ENCODE measurements around the gene FBXW11.
"Not testable (repeated sequence)": the region's sequence is repeated elsewhere in the genome, so short reads cannot be mapped to it uniquely, and the experiment has no call there.

Gene FBXW11

DNA sequence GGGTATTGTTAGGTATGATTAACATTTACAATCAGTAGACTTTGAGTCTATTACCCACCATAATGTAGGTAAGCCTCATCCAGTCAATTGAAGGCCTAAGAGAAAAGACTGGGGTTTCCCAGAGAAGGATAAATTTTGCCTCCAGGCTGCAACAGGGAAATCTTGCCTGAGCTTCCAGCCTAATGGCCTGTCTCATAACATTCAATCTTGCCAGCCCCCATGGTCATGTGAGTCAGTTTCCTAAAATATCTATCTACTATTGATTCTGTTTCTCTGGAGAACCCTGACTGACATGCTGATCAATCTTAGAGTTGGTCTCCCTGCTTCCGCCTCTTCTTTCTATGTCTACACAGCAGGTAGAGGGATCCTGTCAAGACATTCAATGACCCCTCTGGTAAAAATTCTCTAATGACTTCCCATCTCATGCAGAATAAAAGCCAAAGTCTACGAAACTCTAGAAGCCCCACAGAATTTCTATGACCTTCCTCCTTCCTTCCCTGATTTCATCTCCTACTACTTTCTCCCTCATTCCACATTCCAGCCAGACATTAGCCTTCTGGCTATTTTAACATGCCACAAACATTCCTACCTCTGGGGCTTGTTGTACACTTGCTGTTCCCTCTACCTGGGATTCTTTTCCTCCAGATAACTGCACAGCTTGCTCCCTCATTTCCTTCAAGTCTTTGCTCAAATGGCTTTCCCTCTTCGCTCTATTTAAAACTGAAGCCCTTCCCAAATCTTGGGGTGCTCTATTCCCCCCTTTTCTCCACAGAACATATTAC is 60.2 kb downstream of the FBXW11 start:
- no peak for DNase-seq

DNA sequence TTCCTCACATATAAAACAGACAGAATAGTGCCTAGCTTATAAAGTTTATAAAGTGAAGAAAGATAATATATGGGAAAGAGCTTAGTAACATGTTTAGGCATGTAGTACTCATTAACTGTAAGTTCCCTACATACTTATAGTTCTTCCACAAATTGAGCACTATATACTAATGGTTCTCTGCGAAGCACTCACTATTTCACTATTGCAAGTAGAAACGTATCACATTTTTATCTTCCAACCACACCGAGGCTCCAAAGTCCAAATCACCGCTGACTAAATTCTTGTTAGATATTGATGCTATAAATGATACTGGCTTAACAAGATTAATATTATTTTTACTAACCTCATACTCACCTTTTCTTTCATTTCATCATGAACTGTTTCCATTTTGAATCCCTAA is 61.0 kb downstream of the FBXW11 start:
- no peak for DNase-seq

DNA sequence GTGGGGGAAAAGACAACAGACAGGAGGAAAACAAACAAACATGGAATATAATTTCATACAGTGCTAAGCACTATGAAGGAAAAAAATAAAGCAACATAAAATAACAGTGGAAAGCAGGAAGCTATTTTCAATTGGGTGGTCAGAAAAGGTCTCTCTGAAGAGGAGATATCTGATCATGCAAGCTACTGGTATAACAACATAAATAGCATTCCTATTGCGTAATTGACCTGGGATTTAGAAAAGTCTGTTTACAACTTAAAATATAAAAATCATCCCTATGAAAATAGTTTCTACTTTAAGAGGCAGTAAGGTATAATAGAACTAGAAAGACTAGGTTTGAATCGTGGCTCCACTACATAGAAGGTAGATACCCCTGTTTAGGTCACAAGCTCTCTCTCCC is 61.4 kb downstream of the FBXW11 start:
- DNase-seq: no peak

DNA sequence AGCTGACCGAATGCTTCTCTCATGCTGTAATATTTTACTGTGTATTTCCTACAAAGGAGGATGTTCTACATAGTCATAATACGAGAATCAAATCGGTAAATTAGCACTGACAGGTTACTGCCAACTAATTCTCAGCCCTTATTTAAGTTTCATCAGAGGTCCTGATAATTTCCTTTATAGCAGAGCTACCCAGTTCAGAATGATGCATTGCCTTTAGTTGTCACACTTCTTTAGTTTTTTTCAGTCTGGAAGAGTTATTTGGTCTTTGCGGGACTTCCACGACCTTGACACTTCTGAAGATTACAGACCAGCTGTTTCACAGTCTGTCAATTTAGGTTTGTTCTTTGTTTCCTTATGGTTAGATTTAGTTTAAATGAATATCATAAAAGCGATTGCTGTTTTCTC is 64.3 kb downstream of the FBXW11 start:
- DNase-seq: not testable (repeated sequence)

DNA sequence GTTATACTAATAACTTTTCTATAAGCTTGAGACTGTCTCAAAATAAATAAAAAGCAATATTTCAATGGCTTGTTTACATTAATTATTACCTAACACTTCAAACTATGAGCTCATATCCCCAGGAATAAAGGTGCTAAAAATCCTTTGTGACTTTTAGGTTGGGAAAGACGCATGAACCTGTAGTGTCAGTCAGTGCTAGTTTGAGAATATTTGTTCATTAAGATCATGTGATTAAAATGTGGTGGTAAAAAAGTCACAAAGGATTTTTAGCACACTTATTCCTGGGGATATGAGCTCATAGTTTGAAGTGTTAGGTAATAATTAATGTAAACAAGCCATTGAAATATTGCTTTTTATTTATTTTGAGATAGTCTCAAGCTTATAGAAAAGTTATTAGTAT is 64.8 kb downstream of the FBXW11 start:
- not testable (repeated sequence) for DNase-seq

DNA sequence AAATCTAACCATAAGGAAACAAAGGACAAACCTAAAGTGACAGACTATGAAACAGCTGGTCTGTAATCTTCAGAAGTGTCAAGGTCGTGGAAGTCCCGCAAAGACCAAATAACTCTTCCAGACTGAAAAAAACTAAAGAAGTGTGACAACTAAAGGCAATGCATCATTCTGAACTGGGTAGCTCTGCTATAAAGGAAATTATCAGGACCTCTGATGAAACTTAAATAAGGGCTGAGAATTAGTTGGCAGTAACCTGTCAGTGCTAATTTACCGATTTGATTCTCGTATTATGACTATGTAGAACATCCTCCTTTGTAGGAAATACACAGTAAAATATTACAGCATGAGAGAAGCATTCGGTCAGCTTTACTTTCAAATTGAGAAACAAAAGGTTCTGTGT is 65.2 kb downstream of the FBXW11 start:
- not testable (repeated sequence) for DNase-seq

DNA sequence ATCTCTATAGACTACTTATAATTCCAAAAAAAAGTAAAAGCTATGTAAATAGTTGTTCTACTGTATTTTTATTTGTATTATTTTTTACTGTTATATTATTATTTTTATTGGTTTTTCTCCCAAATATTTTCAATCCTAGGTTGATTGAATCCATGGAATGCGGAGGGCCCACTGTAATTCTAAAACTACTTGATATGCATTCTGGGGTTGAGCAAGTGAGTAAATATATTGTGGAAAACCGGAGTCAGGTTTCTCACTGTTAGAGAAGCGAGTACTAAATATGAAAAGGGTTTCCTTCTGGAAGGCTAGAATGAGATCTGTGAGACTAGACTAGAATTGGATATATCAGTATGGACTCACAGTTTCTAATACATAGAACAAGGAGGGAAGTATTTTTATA is 66.5 kb downstream of the FBXW11 start:
- DNase-seq: no peak

DNA sequence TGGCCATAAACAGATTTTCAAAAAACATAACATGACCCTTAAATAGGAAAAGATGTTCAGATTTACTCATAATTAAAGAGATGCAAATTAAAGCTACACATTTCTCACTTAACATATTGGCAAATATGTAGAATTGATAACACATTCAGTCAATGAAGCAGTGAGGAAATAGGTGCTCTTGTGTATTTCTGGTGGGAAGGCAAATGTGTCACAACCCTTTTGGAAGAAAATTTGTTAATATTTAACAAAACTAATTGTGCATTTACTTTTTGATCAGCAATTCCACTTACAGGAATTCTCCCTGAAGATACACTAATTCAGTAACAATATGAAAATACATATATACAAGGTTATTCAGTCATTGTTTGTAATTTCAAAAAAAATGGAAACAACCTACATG is 68.1 kb downstream of the FBXW11 start:
- no peak for DNase-seq

DNA sequence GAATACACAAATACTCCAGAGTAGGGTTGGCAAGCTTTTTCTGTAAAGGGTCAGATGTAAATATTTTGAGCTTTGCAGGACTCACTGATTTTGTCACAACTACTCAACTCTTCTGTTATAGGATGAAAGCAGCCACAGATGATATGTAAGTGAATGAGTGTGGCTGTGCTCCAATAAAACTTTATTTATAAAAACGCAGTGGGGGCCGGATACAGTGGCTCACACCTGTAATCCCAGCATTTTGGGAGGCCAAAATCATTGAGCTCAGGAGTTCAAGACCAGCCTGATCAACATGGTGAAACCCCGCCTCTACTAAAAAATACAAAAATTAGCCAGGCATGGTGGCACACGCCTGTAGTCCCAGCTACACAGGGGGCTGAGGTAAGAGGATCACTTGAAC is 69.1 kb downstream of the FBXW11 start:
- no peak for DNase-seq

DNA sequence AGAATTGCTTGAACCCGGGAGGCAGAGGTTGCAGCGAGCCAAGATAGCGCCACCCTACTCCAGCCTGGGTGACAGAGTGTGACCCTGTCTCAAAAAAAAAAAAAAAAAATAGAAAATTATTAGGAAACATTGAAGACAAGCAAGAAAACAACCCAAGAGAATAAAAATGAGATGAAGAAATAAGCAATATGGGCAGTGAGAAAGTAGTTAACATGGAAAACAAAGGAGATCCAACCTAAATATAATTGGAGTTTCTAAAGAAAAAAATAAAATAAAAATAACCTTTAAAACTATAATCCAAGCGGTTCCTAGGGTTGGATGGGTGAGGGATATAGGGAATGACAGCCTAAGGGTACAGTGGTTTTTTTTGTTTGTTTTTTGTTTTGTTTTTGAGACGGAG is 71.9 kb downstream of the FBXW11 start:
- no peak for DNase-seq

DNA sequence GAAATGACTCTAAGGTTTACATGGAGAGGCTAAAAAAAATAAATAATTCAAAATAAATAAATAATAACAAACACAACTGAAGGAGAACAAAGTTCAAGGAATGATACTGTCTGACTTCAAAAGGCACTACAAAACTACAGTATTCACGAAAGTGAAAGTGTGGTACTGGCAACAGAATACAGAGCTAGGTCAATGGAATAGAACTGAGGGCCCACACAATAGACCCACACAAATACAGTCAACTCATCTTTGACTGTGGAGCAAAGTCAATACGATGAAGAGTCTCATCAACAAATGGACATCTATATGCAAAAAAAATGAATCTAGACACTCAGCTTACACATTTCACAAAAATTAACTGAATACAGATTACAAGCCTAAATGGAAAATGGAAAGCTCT is 75.3 kb downstream of the FBXW11 start:
- DNase-seq: no peak

DNA sequence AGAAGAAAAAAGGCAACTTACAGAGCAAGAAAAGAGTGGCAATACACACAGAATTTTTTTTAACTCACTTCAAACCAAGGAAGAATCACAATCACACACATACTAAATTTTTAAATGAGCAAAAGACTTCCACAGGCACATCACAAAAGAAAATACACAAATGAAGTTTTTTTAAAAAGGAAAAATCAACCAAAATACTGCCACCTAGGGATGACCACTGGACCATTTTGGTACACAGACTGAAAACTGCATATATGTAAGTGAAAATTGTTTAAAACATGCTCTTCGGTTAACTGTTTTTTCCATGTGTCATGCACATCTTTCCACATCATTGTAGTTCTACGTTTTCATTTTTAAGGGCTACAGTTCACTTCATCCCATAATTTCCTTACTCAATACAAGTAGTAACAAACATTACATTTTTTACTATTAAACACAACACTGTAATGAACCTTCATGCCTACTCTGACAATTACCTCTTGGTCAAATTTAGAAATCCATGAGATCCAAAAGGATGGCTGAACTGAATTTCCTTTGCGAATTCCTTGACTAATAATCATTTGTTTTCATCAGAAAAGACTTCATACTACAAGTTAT is 79.0 kb downstream of the FBXW11 start:
- DNase-seq: no peak

DNA sequence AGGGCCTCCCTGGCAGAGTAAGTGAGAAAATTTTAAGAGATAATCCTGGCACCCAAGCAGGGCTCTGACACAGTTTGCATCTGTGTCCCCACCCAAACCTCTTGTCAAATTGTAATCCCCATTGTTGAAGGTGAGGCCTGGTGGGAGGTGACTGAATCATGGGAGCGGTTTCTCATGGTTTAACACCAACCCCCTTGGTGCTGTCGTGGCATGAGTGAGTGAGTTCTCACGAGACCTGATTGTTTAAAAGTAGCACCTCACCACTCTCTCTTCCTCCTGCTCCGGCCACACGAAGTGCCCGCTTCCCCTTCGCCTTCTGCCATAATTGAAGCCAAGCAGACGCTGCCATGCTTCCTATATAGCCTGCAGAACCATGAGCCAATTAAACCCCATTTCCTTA is 80.1 kb downstream of the FBXW11 start:
- DNase-seq: no peak

DNA sequence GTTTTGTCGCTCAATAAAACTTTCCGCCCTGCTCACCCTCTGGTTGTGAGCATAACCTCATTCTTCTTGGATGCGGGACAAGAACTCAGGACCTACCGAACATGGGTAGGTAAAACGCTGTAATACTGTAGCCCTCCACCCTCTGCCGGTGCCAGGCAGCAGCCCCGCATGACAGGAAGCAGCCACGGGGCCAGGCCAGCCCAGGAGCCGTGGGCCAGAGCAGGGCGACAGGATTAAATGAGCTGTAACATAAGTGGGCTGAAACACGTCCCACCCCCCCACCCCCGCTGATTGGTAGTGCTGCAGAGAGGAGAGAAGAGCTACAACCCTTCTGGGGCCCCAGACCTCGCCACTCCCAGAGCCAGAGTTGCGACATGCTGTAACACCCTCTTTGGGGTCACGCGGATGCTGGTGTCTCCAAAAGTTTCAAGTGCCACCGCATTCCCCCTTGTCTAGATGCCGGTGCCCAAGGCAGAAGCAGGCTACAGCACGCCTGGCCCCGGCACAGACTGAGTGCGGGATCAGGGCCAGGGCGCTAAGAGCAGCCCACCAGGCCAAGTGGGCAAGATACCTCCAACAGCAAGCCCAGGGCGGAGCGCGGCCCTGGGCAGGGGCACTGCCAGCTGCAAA is 81.8 kb downstream of the FBXW11 start:
- DNase-seq: no peak

DNA sequence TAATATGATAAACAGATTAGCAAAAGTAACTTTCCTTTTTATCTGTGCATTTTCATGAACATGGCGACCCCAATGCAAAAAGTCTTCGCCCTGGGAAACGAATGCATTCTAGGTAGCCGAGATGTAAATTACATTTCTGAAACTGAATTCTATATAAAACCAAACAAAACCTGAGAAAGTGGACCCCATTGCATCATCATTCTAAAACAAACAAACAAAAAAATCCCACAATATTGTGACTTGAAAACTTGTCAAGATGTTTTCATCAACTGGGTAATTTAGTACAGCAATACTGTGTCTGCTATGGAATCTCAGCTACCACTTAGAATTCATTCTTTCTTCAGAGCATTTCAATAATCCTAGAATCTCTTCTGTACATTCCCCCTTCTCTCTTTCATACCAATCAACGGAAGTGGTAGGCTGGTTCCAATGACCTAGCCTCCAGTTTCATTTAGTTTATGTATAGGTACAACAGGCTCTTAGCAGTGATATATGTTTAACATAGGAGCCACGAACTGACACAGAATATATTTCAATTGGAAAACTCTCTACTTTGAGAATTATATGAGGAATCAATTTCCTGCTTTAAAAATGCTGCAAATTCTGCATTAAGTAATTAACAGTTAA is 85.6 kb downstream of the FBXW11 start:
- DNase-seq: no peak

DNA sequence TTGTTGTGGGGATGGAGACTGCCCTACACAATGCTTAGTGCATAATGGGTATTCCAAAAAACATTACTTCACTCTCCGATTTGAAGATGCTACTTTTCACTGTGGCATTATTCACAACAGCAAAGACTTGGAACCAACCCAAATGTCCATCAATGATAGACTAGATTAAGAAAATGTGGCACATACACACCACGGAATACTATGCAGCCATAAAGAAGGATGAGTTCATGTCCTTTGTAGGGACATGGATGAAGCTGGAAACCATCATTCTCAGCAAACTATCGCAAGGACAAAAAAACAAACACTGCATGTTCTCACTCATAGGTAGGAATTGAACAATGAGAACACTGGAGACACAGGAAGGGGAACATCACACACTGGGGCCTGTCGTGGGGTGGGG is 90.7 kb downstream of the FBXW11 start:
- not testable (repeated sequence) for DNase-seq

DNA sequence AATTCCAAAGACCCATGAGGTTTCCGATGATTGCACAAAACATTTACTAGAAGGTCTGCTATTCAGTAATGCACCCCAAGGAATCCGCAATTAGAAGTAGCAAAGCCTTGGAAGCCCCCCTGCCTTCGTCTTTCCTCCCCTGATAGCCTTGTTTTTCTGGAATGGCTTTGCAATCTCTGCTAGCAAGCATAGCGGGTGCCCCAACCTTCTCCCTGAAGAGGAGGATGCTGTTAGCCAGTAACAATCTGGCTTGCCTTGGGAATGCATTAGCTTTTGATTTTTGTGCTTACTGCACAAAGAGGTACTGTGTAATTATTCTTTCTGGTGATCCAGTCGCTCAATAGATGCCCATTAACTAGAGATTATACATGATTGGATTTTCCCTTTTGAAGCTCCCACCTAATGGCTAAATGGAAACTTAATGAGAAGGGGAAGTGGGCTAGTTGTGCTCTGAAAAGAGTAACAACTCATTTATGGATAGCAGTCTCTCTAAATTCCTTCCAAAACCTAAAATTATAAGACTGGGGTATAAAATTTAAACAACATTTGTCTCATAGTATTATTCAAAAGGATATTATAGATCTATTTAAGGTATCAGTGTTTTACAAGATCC is 91.6 kb downstream of the FBXW11 start:
- no peak for DNase-seq

DNA sequence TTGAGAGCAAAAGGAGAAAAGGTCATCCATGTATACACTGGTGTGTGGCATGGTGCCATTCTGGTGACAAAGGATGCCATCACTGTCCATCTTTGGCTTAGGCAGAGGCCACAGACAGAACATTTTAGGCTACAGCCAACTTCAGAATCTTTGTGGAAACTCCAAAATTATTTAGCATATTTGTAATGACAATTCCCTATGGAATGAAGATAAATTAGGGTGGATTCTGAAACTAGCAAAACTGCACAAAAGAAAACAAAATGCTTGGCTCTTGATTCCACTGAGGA is 92.5 kb downstream of the FBXW11 start:
- DNase-seq: no peak

DNA sequence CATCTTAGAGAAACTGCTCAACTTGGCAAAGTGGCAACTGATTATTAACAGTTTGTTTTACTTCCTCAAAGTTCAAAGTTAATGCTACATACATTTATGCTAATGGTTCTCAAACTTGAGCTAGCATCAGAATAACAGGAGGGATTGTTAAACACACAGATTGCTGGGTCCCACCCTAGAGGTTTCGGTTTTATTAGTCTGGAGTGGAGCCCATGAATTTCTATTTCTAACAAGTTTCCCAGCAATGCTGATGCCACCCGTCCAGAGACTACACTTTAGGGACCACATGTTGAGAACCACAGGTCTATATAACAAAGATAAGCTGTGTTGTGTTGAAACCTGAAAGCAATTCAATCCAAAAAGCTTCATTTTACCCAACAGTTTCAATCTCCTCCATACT is 95.3 kb downstream of the FBXW11 start:
- DNase-seq: no peak

DNA sequence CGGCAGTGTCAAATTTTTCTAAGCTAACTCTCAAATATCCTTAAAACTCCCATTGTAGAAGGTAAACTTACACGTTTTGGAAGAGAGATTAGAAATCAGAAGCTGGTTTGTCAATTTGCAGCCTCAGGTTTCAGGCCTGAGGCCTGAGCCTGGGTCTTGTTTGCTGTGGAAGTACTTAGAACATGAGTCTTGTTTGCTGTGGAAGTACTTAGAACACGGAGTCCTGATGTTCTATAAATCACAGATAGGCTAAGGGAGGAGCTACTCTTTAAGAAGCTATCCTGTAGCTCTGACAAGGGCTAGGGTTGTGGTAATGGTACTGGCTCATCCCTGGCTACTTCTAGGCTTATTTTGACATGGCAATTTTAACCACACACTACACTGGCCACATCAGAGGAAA is 97.8 kb downstream of the FBXW11 start:
- no peak for DNase-seq

DNA sequence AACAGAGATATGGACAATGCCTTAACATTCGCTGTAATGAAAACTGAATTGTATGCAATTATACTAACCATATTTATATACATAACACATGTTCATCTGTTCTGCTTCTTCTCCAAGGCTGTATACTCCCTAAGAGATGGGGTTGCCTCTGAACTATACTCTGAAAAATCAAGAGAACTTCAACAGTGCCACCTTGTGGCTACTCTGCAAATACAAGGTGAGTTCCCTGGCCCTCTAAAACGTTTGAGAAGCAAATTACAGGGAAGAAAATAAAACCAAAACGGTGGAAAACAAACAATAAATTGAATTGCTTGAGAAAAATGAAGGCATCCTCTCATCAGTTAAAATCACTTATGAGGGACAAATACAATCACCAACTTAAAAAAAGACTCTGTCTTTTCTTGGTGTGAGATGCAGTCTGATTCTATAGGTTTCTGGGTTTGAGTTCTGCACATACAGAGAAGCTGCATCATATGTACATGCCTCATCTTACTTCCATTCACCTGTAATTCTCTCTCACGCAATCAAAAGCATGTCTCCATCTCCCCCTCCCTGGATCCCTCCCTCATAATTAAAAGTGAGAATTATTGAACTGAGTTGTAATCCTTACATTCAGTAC is 98.6 kb downstream of the FBXW11 start:
- DNase-seq: peak; percentile 18

DNA sequence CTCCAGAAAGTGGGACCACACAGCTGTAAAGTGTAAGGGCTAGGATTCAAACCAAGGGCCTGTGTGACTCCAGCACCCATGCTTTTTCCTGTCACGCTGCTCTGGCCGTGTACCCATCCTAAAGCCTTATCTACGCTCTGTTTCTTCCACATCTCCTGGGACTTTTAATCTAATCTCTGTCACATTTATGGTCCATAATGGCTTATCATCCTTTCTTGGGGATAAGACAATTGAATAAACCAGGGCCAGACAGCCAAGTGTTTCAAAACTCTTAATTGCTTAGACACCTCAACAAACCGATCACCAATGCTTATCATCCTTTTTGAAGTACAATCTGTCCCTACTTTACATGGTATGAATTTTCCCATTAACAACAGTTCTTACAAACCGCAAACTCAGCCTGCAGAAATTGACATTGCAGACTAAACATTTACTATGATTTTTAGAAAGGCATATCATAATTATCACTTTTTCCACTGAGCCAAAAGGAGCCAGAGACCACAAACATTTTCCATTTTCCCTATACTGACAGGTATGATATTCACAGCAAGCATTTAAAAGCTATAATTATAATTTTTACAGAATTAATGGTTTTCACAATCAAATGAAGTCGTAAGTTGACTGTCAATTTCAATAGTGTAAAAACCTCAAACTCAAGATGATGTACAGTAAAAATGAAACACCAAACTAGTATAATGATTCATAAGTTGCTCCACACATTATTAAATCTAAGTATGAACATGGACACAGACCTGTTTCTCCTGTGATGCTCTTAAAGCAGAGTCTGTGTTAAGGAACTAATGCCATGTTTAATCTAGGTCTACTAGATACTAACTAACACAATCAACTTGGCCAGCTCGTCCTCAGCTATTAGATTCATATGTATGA is 99.5 kb downstream of the FBXW11 start:
- no peak for DNase-seq

All from stimulated activated CD4-positive, alpha-beta T cell treated with anti-CD3 and anti-CD28 coated beads, Interleukin-12 subunit alpha, Interleukin-12 subunit beta, amount 100 ng/mL, for 4 hours (primary cell).